ENCODE results near the gene SIN3A. TPM values are rescaled to one million over a fixed set of nuclear protein-coding genes. Genes with fewer than 3 reads are reported as not detected.

Gene SIN3A
- total and polyA plus RNA-seq, 2 of the 4 experiments (the other 2 are of a cell fraction) = 21.2 to 31.5 TPM

- Histone ChIP-seq H2BK20ac (ENCODE audit: low read depth, low read length) (no peak overlapping the region), H3K9me3 (ENCODE audit: control insufficient read depth, insufficient read depth, low read length) (no peaks in the 10 kb centered on the region), H2BK15ac (ENCODE audit: low read depth, low read length) (no peak overlapping the region), H3K36me3 (ENCODE audit: control insufficient read depth, insufficient read depth, low read length) (peaks cover 16% of the 10 kb centered on the region), H3K4ac (ENCODE audit: low read depth, low read length) (no peak overlapping the region), H3K4me1 (ENCODE audit: control insufficient read depth, insufficient read depth, low read length) (peaks cover 4% of the 10 kb centered on the region; the same call in 1 of the 2 replicates), H4K91ac (ENCODE audit: insufficient read depth, low read depth, low read length) (no peak overlapping the region), H2BK5ac (ENCODE audit: low read depth, low read length, poor library complexity, severe bottlenecking) (no peak overlapping the region), H2AK9ac (replicated peaks; ENCODE audit: low read depth, low read length, poor library complexity) (no peak overlapping the region), H3K18ac (ENCODE audit: low read depth, low read length) (no peak overlapping the region), H3K4me3 (ENCODE audit: insufficient read depth, low read depth, low read length) (no peak overlapping the region), H3K4me2 (ENCODE audit: low read depth, low read length) (no peak overlapping the region), H3K14ac (replicated peaks; ENCODE audit: low read depth, low read length) (no peak overlapping the region), H3K27ac (ENCODE audit: insufficient read depth, low read length) (no peak overlapping the region), H2BK120ac (ENCODE audit: low read depth, low read length) (no peak overlapping the region), H4K20me1 (ENCODE audit: insufficient read depth, low read length) (no peaks in the 10 kb centered on the region), H4K8ac (ENCODE audit: low read depth in 2 of 2, low read length in 2 of 2) (no peak overlapping the region), H3K23ac (ENCODE audit: low read depth, low read length) (no peak overlapping the region), H3K27me3 (ENCODE audit: control insufficient read depth, insufficient read depth, low read length) (no peaks in the 10 kb centered on the region; the same call in 1 of the 2 replicates), H3K56ac (ENCODE audit: extremely low read depth, insufficient read depth, low read length) (no peak overlapping the region), H3K9me1 (ENCODE audit: insufficient read depth, low read length) (no peaks in the 10 kb centered on the region), H2AFZ (replicated peaks; ENCODE audit: low read length, poor library complexity) (no peak overlapping the region), H4K5ac (ENCODE audit: low read depth, low read length) (no peak overlapping the region), H2AK5ac (ENCODE audit: low read depth, low read length) (no peak overlapping the region), H3K79me1 (ENCODE audit: low read depth in 1 of 2, low read length in 2 of 2) (peaks cover 0 to 3% of the 10 kb centered on the region in 2 experiments; a peak in 3 of 4 replicates), H3K9ac (ENCODE audit: low read depth, low read length) (no peak overlapping the region)
- TF ChIP-seq NFE2L2 (IDR thresholded peaks at IDR 0.05; ENCODE audit: low read depth, low read length) (no peak), BHLHE40 (IDR thresholded peaks at IDR 0.05; ENCODE audit: low read depth, low read length) (no peak), FOS (IDR thresholded peaks at IDR 0.05; ENCODE audit: low read depth, low read length) (no peak), MAFK (IDR thresholded peaks at IDR 0.05; ENCODE audit: low read depth, low read length) (no peak), MAZ (IDR thresholded peaks at IDR 0.05; ENCODE audit: borderline replicate concordance, low read depth, low read length) (no peak), SMC3 (IDR thresholded peaks at IDR 0.05; ENCODE audit: low read depth, low read length) (no peak), RAD21 (IDR thresholded peaks at IDR 0.05; ENCODE audit: low read length) (no peak), CEBPB (IDR thresholded peaks at IDR 0.05; ENCODE audit: low read depth, low read length) (no peak), MXI1 (IDR thresholded peaks at IDR 0.05; ENCODE audit: borderline replicate concordance, low read depth, low read length) (no peak)
- DNase-seq (no peak), ATAC-seq (ENCODE audit: low read depth) (no peak)
- dilution Hi-C loops (cut with HindIII; ENCODE audit: low sequenced_read_pairs, unreplicated experiment) (no loop called here), intact Hi-C loops (cut with micrococcal nuclease) (no loop called here), in situ Hi-C loops (cut with MboI; ENCODE audit: low sequenced_read_pairs) (no loop called here)
- ChIA-PET POLR2A (ENCODE audit: unreplicated experiment) (no interaction called here), CTCF (no interaction called here)
- WGBS, 2 experiments (ENCODE audit: extremely low coverage in 2 of 2, insufficient read length in 1 of 2) = 83% methylated on average over 1 of the region's 6 CpGs; no CpG with 5 or more reads in 1 of the 2 experiments
- BruUV-seq (replicated peaks) = no TSS peak
Observed at GRCh38 chr15:75342221-75342620, 109.3 kb downstream of the SIN3A start.

Measured in IMR-90 (cell line).